NCI-H748 treated with DMSO at 0.1 percent for 48 hours (cell line): ENCODE results near the gene SERPINI1.
"Not testable (repeated sequence)": the region's sequence is repeated elsewhere in the genome, so short reads cannot be mapped to it uniquely, and the experiment has no call there.

Experiments used
- DNase-seq: peaks from one replicate; lab custom pipeline; 2025; lab: John Stamatoyannopoulos, UW

Gene SERPINI1

DNA sequence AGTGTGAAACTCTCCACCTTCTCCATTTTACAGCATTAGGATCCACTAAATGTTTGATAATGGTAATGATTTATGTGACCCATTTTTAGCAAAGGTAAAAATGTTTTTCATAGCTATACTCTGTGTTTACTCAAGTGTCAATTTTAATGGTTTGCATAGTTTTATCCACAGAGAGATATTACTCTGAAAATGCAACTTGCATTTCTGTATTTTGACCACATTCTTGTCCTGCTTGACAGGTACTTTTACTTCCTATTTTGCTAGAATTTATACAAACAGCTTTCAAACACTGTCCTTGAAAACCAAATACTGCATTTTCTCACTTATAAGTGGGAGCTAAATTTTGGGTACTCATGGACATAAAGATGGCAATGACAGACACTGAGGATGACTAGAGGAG lies 62.9 kb downstream of the SERPINI1 start:
- no peak for DNase-seq

GRCh38 chr3:167808910-167809309 lies 73.4 kb downstream of the SERPINI1 start:
- DNase-seq: no peak

- no peak for DNase-seq
Observed at GRCh38 chr3:167810236-167810635, 74.7 kb downstream of the SERPINI1 start.

- no peak for DNase-seq
Observed at GRCh38 chr3:167811031-167811430, 75.5 kb downstream of the SERPINI1 start.

GRCh38 chr3:167813169-167814123 lies 77.9 kb downstream of the SERPINI1 start:
- DNase-seq: no peak

- no peak for DNase-seq
Observed at GRCh38 chr3:167814441-167814951, 79.0 kb downstream of the SERPINI1 start.

GRCh38 chr3:167816953-167817352 lies 81.4 kb downstream of the SERPINI1 start:
- no peak for DNase-seq

DNA sequence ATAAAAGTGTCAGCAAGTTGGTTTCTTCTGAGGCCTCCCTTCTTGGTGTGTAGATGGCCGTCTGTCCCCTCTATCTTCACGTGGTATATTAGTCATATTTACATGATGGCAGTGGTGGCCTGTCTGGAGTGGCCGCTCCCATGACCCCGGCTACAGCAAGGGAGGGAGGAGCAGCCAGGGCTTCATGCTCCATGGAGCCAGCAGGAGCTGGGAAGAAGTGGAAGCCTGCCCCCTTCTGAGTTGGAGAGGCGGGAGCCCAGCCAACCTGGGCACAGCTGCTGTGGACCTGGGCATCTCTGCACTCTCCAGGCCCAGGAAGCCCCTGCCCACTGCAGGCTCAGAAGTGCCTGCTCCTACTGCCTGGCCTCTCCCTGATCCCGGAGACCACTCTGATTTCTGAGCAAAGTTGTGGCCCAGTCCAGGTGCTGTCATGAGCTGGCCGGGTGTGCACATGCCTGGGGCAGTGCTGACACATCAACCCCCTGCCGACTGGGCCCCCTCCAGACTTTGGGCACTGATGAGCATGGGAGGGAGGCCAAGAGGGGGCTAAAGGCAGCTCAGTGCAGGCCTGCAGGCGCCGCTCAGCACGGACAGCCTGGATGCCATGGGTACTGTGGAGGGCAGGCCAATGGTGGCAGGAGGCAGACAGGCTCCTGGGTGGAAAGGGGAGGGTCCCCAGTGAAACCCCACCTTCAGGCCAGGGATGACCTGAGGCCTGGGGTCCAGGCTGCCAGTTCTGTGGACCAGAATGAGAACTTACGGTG lies 84.8 kb downstream of the SERPINI1 start:
- DNase-seq: no peak

- no peak for DNase-seq
Observed at GRCh38 chr3:167821248-167821805, 85.8 kb downstream of the SERPINI1 start.

- no peak for DNase-seq
Observed at GRCh38 chr3:167823738-167824137, 88.2 kb downstream of the SERPINI1 start.

GRCh38 chr3:167827588-167827987 lies 92.1 kb downstream of the SERPINI1 start:
- DNase-seq: not testable (repeated sequence)

DNA sequence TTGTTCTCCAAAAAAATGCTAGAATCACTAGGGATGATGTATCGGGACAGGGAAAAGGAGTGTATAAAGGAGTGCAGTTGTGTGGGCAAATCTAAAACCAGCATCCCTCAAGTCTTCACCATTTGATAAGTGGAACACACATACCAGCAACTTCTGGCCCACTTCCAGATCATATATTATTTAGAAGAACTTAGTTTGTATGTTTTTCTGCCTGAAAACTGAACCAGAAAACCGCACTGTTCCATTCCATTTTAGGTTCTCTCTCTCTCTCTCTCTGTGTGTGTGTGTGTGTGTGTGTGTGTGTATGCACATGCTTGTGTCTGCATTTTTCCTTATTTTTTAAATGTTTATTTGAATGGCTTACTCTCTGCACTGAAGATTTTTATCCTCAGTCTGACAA lies 93.5 kb downstream of the SERPINI1 start:
- no peak for DNase-seq

DNA sequence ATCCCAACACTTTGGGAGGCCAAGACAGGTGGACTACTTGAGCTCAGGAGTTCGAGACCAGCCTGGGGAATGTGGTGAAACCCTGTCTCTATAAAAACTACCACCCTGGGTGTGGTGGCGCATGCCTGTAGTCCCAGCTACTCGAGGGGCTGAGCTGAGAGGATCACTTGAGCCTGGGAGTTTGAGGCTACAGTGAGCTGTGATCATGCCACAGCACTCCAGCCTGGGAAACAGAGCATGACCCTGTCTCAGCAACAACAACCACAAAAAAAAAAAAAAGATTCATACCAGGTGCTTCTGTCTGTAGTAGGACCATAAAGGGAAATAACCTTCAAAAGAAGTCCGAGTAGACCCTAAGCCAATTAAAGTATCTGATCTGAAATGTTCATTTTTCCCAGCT lies 94.5 kb downstream of the SERPINI1 start:
- DNase-seq: no peak

DNA sequence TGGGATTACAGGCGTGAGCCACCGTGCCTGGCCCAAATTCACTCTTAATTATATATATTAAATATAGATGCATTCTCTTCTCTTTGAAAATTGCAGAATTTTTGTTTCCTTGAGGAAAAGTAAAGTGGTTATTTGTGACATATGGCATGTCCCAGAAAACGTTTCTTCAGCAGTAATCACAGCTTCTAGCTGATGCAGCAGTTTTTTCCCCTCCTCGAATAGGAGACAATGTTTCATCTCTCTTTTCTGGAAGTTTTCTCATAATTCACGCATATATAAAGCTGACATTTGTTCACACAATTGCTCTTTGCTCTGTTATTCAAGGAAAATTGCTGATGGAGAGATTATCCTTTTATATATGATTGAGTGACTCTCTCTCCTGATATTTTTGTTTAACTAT lies 99.8 kb downstream of the SERPINI1 start:
- no peak for DNase-seq

- no peak for DNase-seq
Observed at GRCh38 chr3:167835953-167836352, 100.4 kb downstream of the SERPINI1 start.

DNA sequence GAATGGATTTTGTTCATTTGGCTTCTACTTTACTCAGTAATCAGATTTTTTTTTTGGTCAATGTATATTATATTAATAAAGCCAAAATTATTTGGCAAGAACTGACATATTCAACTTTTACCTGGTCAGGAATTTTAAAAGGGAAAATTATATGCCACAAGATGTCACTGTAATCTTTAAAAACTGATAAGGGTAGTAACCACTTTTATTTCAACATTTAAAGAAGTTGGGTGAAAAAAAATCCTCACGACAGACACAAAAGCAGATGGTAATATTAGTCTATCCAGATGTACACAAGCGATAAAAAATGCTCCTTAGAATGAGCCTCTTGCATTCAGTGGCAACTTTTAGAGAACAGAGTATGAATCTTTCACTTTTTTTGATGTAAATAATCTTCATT lies 101.9 kb downstream of the SERPINI1 start:
- no peak for DNase-seq

DNA sequence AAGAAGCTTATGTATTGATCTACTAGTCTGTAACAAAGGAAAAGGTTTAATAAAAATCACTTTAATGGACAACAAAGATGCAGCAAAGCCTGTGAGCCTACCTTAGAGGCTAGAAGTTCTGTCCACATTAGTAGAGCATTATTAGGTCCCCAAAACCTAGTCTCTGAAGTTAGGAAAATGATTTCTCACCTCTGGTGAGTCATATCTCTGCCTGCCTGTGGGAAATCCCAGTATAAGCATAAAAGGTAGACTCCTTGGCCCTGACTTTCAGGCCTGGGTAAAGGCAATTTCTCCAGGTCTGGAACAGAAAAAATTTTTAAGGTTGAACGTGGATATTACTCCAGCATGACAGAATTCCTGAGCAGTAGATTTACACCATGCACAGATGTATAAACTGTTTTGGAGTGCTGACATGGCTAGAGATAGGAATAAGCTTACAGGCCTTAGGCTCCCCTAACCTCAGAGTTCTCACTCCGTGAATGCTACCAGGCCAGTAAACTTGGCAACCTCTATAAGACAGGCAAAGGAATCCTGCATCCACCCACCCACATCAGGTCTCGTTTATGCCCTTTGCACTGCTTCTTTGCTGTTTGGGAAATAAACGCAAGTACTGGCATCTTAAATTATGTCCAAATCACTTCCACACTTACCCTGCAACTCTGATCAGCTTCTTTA lies 104.1 kb downstream of the SERPINI1 start:
- DNase-seq: no peak

- no peak for DNase-seq
Observed at GRCh38 chr3:167840247-167840646, 104.7 kb downstream of the SERPINI1 start.

- DNase-seq: no peak
Observed at GRCh38 chr3:167843481-167843880, 108.0 kb downstream of the SERPINI1 start.

GRCh38 chr3:167843886-167844285 lies 108.4 kb downstream of the SERPINI1 start:
- DNase-seq: no peak

DNA sequence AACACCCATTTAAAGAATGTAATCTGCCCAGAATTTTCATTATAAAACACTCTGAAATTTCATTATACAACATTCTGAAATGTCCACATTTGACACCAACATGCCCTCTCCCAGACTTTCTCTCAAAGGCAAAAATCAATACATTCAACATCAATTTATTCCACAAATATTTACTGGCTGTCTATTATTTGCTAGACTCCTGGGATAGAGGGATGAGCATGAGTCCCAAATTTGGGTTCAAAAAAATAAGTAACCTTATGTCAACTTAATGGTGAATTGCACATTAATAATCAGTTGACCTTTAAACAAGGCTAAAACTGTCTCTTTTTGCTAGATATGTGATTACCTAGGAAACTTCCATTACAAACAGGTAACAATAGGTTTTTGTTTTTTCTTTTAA lies 109.0 kb downstream of the SERPINI1 start:
- DNase-seq: no peak

- DNase-seq: no peak
Observed at GRCh38 chr3:167851171-167851570, 115.7 kb downstream of the SERPINI1 start.
